Tibial artery (tissue), 4 donors: Measurements from ENCODE around the gene CLBA1.

ENCODE experiments used
- DNase-seq, 2 donors: peaks; one replicate each; pipeline ENCODE4 v3.0.0-alpha.2; 2019
- H3K27ac ChIP-seq, 2 donors: fragments of 200-600 bp; sonication (generic) in 1 of 2; 1 replicate in 1 of 2; 2 replicates in 1 of 2; pipeline ENCODE4 v1.5.1; 2018 to 2019; ENCODE audit warnings: mild to moderate bottlenecking in 1 of 2
- H3K27me3 ChIP-seq, 2 donors: fragments of 200-600 bp; sonication (generic) in 1 of 2; one replicate each; pipeline versions ENCODE4 v1.5.1 to v1.6.0; 2016 to 2019
- H3K36me3 ChIP-seq, 3 donors: fragments of 200-600 bp; sonication (generic) in 2 of 3; one replicate each; pipeline ENCODE4 v1.5.1; 2016 to 2019; ENCODE audit warnings: mild to moderate bottlenecking in 2 of 3
- H3K4me1 ChIP-seq, 4 donors: fragments of 200-600 bp; sonication (generic) in 2 of 4; 1 replicate in 3 of 4; 2 replicates in 1 of 4; pipeline ENCODE4 v1.5.1; 2016 to 2019
- H3K4me3 ChIP-seq, 2 donors: fragments of 200-600 bp; sonication (generic) in 1 of 2; 1 replicate in 1 of 2; 2 replicates in 1 of 2; pipeline ENCODE4 v1.5.1; 2018 to 2019; ENCODE audit warnings: mild to moderate bottlenecking in 2 of 2
- H3K9me3 ChIP-seq, 3 donors: fragments of 200-600 bp; sonication (generic) in 1 of 3; one replicate each; pipeline ENCODE4 v1.5.1; 2016 to 2019
- intact Hi-C: fragments of 100-400 bp; cut with DNase I; formaldehyde crosslinking; loops from one replicate; pipeline ENCODE4 v1.15.0; 2023; ENCODE audit warnings: low total_unique reads
- TF ChIP-seq, protein P1 (sequence below), 2 experiments: fragments of 200-600 bp in 1 of 2; fragments of 450-650 bp in 1 of 2; IDR thresholded peaks; one replicate each; pipeline ENCODE4 v1.5.1; 2017 to 2019; ENCODE audit warnings: antibody characterized with exemption in 2 of 2, mild to moderate bottlenecking in 1 of 2, moderate library complexity in 1 of 2

Gene CLBA1

DNA sequence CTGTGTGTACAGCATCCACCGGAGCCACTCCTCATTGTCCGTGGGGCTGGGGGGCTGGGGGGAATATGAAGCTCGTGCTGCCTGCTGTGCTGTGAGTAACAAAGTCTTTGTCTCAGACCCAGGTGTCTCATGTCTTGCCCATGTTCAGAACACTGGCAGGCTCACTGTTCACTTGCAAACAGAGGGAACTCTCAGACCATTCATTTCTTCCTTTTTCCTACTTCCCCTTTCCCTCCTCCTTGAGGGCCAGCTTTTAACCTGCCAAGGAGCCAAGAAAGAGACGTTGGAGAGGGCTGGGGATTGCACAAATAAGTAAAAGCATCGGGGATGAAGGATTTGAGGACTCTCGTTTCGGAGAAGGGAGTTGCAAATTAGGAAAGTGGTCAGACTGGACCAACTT lies 58.1 kb downstream of the CLBA1 start:
- intact Hi-C loops, result no loop called here
- TF ChIP-seq, protein P1, sequence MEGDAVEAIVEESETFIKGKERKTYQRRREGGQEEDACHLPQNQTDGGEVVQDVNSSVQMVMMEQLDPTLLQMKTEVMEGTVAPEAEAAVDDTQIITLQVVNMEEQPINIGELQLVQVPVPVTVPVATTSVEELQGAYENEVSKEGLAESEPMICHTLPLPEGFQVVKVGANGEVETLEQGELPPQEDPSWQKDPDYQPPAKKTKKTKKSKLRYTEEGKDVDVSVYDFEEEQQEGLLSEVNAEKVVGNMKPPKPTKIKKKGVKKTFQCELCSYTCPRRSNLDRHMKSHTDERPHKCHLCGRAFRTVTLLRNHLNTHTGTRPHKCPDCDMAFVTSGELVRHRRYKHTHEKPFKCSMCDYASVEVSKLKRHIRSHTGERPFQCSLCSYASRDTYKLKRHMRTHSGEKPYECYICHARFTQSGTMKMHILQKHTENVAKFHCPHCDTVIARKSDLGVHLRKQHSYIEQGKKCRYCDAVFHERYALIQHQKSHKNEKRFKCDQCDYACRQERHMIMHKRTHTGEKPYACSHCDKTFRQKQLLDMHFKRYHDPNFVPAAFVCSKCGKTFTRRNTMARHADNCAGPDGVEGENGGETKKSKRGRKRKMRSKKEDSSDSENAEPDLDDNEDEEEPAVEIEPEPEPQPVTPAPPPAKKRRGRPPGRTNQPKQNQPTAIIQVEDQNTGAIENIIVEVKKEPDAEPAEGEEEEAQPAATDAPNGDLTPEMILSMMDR (IDR thresholded peaks at IDR 0.05), result no peak
- H3K27me3 ChIP-seq, result peaks cover 0 to 36% of the 10 kb centered on the region in 2 donors
- no peak overlapping the region for H3K27ac ChIP-seq
- H3K4me3 ChIP-seq, result no peak overlapping the region
- peak in 1 of 2 donors; percentile 16 for DNase-seq
- H3K36me3 ChIP-seq, result no peaks in the 10 kb centered on the region
- no peaks in the 10 kb centered on the region for H3K9me3 ChIP-seq
- no peaks in the 10 kb centered on the region for H3K4me1 ChIP-seq
